Measurements from ENCODE around the gene DYRK2.

The DYRK2 gene

DNA sequence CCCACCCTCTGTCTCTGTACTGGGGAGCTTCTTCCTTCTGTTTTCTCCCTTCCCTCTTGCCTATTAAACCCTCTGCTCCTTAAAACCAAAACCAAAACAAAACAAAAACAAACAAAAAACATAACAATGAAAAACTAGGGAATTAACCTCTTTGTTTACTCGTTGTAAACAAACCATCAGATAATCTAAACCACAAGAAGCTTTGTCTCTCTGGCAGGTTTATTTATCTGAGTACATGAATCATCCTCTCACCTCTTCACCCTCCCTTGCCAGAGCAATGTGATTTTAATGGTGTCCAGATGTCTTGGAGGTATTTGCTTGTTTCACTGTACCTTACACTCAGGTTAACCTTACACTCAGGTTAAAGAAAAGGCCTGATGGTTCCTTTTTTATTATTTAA lies 66.1 kb downstream of the DYRK2 start:
- no peak overlapping the region for H3K4me3 ChIP-seq (ENCODE audit: low read depth, low read length)
- no peak for TF ChIP-seq CTCF (IDR thresholded peaks at IDR 0.05; ENCODE audit: low read depth, low read length)

Measured in WI38 (cell line).